Measurements from ENCODE around the gene EBI3.
A peak's percentile ranks its signal among the peaks of the same experiment; 100 is the strongest.
"Not testable (repeated sequence)": the region's sequence is repeated elsewhere in the genome, so short reads cannot be mapped to it uniquely, and the experiment has no call there.

EBI3 gene

DNA sequence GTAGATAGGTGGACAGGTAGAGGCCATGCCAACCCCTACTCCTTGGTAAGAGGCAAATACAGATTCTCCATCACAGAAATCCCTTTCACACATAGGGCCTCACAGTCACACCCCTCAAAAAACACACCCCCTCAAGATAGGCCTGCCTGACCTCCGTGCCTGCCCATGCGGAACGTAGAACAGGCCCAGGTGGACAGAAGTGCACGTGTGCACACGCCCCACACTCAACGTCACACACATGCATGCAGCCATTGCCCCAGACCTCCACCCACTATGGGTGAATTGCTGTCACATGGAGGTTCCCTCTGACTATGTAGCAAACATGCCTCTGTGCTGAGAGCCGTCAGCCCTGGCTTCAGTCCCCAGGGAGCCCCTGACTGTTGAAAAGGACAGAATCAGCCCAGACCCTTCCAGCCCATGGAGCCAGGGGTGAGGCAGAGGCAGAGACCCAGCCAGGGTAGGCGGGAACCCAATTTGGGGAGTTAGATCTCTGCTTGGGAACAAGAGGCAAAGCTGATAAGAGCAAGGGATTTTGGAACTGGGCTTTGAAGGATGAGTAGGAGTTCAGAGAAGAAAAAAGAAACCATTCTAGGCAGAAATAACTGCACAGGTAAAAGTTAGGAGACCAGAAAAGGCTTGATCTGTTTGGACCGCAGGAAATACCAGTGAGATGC, 43.8 kb upstream of the EBI3 start:
- POLR2A ChIA-PET, result no interaction called here
- no peak overlapping the region for H3K4me3 ChIP-seq (ENCODE audit: low read depth, low read length)
- TF ChIP-seq, protein P1, sequence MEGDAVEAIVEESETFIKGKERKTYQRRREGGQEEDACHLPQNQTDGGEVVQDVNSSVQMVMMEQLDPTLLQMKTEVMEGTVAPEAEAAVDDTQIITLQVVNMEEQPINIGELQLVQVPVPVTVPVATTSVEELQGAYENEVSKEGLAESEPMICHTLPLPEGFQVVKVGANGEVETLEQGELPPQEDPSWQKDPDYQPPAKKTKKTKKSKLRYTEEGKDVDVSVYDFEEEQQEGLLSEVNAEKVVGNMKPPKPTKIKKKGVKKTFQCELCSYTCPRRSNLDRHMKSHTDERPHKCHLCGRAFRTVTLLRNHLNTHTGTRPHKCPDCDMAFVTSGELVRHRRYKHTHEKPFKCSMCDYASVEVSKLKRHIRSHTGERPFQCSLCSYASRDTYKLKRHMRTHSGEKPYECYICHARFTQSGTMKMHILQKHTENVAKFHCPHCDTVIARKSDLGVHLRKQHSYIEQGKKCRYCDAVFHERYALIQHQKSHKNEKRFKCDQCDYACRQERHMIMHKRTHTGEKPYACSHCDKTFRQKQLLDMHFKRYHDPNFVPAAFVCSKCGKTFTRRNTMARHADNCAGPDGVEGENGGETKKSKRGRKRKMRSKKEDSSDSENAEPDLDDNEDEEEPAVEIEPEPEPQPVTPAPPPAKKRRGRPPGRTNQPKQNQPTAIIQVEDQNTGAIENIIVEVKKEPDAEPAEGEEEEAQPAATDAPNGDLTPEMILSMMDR (IDR thresholded peaks at IDR 0.05; ENCODE audit: insufficient read depth, low read length, missing control alignments), result no peak
- DNase-seq (ENCODE audit: low read depth, low spot score), result no peak
- CTCF ChIA-PET, result interaction anchor here (1.3 to 5.0 kb wide), 3 partner anchors 8 to 198 kb away, joined by 6 to 37 read pairs (median 16); no protein-coding TSS in a partner anchor

DNA sequence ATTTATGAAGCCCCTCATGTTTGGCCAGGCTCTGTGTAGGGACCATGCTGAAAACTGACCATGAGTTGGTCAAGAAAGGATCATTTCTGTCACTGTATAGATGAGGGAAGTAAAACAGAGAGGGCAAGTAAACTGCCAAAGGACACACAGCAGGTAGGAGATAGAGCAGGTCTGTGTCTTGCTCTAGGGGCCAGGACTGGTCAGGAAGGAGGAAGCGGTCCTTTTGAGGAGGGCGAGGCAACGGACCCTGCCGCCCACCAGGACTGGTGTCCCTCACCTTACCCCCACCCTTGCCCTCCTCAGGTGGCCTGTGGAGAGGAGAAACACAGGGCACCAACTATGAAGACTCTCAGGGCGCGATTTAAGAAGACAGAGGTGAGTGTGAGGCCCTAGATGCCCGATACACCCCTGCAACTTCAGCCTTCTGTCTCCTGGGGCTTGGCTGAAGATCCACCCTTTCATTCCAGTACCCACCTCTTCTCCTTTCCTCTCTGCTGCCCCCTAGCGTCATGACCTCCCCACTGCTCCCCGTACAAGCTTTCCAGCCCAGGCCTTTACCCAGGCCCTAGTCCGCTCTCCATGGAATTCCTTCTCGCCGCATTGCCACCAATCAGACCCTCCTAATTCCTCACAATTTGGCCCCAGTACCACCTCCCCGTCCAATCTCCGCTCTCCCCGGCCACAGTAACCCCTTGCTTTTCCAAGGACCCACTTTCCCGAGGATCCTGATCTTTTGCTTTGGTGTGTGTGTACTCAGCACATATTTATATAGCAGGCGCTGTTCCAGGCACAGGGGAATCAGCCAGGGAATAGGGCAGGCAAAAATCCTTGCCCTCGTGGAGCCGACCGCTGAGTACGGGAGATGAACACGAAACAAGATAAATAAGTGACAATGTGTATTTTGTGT, 43.0 kb upstream of the EBI3 start:
- POLR2A ChIA-PET, result no interaction called here
- TF ChIP-seq, protein P1 (IDR thresholded peaks at IDR 0.05; ENCODE audit: insufficient read depth, low read length, missing control alignments), result peak; percentile 85
- DNase-seq (ENCODE audit: low read depth, low spot score), result no peak
- H3K4me3 ChIP-seq (ENCODE audit: low read depth, low read length), result no peak overlapping the region
- CTCF ChIA-PET, result interaction anchor here (1.0 to 5.0 kb wide), 9 partner anchors 9 to 201 kb away, joined by 3 to 37 read pairs (median 4); no protein-coding TSS in a partner anchor

DNA sequence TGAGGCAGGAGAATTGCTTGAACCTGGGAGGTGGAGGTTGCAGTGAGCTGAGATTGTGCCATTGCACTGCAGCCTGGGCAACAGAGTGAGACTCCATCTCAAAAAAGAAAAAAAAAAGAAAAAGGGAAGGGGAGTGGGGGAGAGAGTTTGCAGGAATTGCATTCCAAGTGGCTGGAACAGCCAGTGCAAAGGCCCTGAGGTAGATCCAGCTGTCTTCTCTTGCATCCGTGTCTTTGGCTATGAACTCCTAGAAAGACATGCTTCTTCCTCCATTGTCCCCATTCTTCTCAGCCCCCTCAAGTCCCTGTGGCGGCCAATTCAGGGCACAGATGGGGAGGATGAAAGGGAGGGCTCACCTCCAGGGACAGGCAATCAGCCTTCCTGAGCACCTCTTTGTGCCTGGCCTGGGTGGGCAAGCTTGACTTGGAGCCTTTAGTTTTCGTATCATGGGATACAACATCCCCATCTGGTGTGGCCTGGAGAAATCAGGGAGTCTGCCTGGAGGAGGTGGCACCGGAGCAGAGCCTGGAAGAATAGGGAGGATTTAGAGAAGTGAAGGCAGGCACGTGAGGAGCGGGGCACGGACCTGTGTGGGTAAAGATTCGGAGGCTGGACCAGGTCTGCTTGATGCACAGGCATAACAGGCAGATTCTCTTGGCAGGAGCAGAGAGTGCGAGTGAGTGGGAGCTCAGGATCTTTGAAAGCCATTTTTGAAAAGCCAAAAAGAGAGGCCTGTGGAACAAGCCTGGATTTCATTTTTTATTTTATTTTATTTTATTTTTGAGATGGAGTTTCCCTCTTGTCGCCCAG, 41.8 kb upstream of the EBI3 start:
- ChIA-PET POLR2A (no interaction called here), CTCF (interaction anchor here (0.9 to 5.0 kb wide), 13 partner anchors 9 to 202 kb away, joined by 3 to 37 read pairs (median 3); no protein-coding TSS in a partner anchor)
- TF ChIP-seq, protein P1 (IDR thresholded peaks at IDR 0.05; ENCODE audit: insufficient read depth, low read length, missing control alignments), result no peak
- DNase-seq (ENCODE audit: low read depth, low spot score), result no peak
- H3K4me3 ChIP-seq (ENCODE audit: low read depth, low read length), result no peak overlapping the region

DNA sequence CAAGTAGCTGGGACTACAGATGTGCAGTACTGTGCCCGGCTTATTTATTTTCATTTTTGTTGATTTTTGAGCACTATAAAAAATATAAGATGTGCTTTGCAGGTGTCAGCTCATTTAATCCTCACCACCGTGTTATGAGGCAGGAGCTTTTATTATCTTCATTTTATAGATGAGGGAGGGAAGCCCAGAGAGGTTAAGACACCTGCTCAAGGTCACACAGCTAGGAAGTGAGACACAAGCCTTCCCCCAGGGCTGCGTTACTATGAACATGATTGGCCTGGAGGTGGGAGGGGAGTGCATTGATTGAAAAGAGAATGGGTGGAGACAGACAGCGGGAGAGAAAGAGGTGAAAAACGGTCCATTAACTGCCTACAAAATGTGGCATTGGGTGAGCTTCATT, 39.7 kb upstream of the EBI3 start:
- no peak for DNase-seq (ENCODE audit: low read depth, low spot score)
- H3K4me3 ChIP-seq (ENCODE audit: low read depth, low read length), result no peak overlapping the region
- TF ChIP-seq, protein P1 (IDR thresholded peaks at IDR 0.05; ENCODE audit: insufficient read depth, low read length, missing control alignments), result no peak
- CTCF ChIA-PET, result interaction anchor here (0.7 to 5.0 kb wide), 6 partner anchors 9 to 201 kb away, joined by 3 to 37 read pairs (median 4); no protein-coding TSS in a partner anchor
- POLR2A ChIA-PET, result no interaction called here

DNA sequence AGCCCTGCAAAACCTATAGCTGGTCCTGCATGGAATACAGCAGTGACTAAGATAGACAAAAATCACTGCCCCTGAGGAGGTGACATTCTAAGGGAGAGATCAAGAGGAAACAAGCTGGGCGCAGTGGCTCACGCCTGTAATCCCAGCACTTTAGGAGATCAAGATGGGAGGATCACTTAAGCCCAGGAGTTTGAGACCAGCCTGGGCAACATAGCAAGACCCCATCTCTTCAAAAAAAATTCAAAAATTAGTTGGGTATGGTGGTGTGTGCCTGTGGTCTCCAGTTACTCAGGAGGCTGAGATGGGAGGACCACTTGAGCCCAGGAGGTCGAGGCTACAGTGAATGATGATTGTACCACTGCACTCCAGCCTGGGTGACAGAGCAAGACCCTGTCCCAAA, 36.8 kb upstream of the EBI3 start:
- H3K4me3 ChIP-seq (ENCODE audit: low read depth, low read length); POLR2A ChIA-PET: not testable (repeated sequence)
- CTCF ChIA-PET, result interaction anchor here (1.6 to 5.1 kb wide), 3 partner anchors 11 to 16 kb away, joined by 4 to 34 read pairs (median 5); no protein-coding TSS in a partner anchor

DNA sequence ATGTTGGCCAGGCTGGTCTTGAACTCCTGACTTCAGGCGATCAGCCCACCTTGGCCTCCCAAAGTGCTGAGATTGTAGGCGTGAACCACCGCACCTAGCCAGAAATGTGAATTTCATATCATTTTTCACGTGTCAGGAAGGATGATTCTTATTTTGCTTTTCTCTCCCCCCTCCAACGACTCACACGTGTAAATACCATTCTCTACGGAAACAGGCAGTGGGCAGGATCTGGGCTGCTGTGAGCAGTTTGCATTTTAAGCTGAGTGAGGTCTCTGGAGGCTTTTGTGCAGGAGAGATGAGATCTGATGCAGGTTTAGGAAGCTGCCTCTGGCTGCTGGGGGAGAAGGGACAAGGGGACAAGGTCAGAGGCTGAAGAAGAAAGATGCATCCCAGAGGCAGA, 35.0 kb upstream of the EBI3 start:
- TF ChIP-seq, protein P1 (IDR thresholded peaks at IDR 0.05; ENCODE audit: insufficient read depth, low read length, missing control alignments), result no peak
- no peak for DNase-seq (ENCODE audit: low read depth, low spot score)
- ChIA-PET POLR2A (no interaction called here), CTCF (interaction anchor here (1.4 to 5.1 kb wide), 4 partner anchors 9 to 54 kb away, joined by 3 to 34 read pairs (median 7); no protein-coding TSS in a partner anchor)
- no peak overlapping the region for H3K4me3 ChIP-seq (ENCODE audit: low read depth, low read length)

More for the DNA sequence above, 36.8 kb upstream of the EBI3 start:
- DNase-seq (ENCODE audit: low read depth, low spot score), result not testable (repeated sequence)

All from AG04449 (cell line).